ENCODE results near the gene FGGY. TPM values are rescaled to one million over a fixed set of nuclear protein-coding genes. Genes with fewer than 3 reads are reported as not detected.

The FGGY gene
- total and polyA plus RNA-seq, 7 experiments from 2014 or later: 2.5 to 15.2 (median 11.2) TPM

DNA sequence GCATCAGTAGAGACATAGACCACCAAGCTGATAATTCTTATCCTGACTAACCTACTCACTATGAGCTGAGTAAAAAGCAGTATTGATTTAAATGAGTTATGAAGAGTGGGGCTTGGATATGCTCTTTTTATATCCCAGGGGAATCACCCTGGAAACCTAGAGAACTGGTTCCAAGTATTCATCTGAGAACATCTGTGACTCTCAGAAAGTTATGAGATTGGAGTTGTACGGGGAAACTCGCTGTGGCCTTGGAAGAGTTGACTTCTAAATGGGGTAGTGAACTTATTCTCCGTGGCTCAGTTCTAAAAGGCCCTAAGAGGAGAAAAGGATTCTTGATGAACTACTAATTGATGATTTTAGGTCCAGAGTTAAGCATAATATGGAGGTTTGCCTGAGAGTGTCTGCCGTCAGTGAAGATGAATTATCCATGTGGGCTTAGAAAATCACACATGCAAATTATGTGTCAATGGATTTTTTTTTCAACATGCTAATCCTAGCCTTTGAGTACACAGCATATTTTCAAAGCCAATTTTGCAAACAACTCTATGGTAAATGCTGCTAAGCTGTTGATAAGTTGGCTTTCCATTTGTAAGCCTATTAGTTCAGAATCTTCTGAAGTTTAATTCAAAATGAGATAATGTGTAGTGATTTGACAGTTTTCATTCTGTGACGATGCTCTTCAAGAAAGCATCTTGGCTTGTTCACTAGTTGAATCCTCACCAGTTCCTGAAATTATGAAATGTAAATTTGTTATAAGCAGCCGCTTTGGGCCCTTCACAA, 122.7 kb downstream of the FGGY start:
- POLR2A ChIA-PET: no interaction called here

DNA sequence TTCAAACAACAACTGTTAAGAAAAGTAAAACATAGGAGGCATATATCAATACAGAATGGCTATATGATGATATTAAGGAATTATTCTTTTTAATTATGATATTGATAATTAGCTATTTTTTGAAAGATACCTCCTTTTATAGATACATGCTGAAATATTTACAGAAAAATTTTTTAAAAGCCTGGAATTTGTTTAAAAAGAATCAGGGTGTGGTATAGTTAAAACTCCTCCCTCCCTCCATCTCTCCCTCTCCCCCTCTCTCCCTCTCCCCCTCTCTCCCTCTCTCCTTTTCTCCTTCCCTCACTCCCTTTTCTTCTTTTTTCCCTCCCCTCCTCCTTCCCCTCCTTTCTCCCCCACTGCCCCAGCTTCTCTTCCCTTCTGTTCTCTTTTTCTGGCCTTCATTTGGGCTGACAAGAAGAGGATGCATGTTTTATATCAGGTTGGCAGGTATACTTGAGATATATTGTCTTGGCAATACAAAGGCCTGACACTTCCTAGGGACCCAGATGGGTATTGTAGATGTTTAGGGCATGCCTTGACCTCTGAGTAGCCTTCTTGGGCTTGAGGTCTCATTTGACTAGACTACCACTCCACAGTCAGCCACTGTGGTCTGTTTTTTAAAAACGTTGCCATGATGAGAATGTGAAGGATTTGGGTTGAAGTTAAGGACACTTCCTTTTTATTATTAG, 124.5 kb downstream of the FGGY start:
- peaks cover 0 to 2% (median 0%) of the 10 kb centered on the region in 7 donors for H3K4me1 Mint-ChIP-seq
- peaks cover 0 to 4% (median 3%) of the 10 kb centered on the region in 5 donors for H3K36me3 Mint-ChIP-seq
- H3K27ac Mint-ChIP-seq: no peak overlapping the region
- no peaks in the 10 kb centered on the region for H3K36me3 ChIP-seq (ENCODE audit: control insufficient read depth in 2 of 3, insufficient read depth in 3 of 3, low read length in 3 of 3)
- no peaks in the 10 kb centered on the region for H3K27me3 ChIP-seq (ENCODE audit: control insufficient read depth in 2 of 2, insufficient read depth in 2 of 2, low read length in 2 of 2)
- ATAC-seq (no peak), DNase-seq (no peak)
- CTCF ChIA-PET: no interaction called here
- H3K9me3 Mint-ChIP-seq: peaks cover 0 to 2% (median 0%) of the 10 kb centered on the region in 11 donors
- no peaks in the 10 kb centered on the region for H3K27me3 Mint-ChIP-seq
- no peaks in the 10 kb centered on the region for H3K9me3 ChIP-seq (ENCODE audit: control insufficient read depth in 2 of 3, low read length in 3 of 3)
- H3K27ac ChIP-seq (ENCODE audit: low read depth, low read length): no peak overlapping the region
- intact Hi-C loops (cut with micrococcal nuclease): no loop called here
- H3K4me1 ChIP-seq (ENCODE audit: control insufficient read depth in 2 of 2, insufficient read depth in 2 of 2, low read length in 2 of 2): no peaks in the 10 kb centered on the region
- H3K4me3 ChIP-seq (ENCODE audit: low read length): no peak overlapping the region
- POLR2A ChIA-PET: no interaction called here
- H3K4me3 Mint-ChIP-seq: no peak overlapping the region

More for the DNA sequence above, 122.7 kb downstream of the FGGY start:
- H3K27me3 Mint-ChIP-seq: no peaks in the 10 kb centered on the region
- CTCF ChIA-PET: no interaction called here
- no peak overlapping the region for H3K4me3 ChIP-seq (ENCODE audit: low read length)
- intact Hi-C loops (cut with micrococcal nuclease): no loop called here
- no peaks in the 10 kb centered on the region for H3K4me1 ChIP-seq (ENCODE audit: control insufficient read depth in 2 of 2, insufficient read depth in 2 of 2, low read length in 2 of 2)
- H3K4me1 Mint-ChIP-seq: peaks cover 0 to 2% (median 0%) of the 10 kb centered on the region in 7 donors
- H3K27ac Mint-ChIP-seq: no peak overlapping the region
- H3K36me3 Mint-ChIP-seq: peaks cover 0 to 4% (median 1%) of the 10 kb centered on the region in 5 donors
- H3K27ac ChIP-seq (ENCODE audit: low read depth, low read length): no peak overlapping the region
- H3K9me3 ChIP-seq (ENCODE audit: control insufficient read depth in 2 of 3, low read length in 3 of 3): no peaks in the 10 kb centered on the region
- H3K36me3 ChIP-seq (ENCODE audit: control insufficient read depth in 2 of 3, insufficient read depth in 3 of 3, low read length in 3 of 3): no peaks in the 10 kb centered on the region
- peaks cover 0 to under 1% (median 0%) of the 10 kb centered on the region in 11 donors for H3K9me3 Mint-ChIP-seq
- H3K27me3 ChIP-seq (ENCODE audit: control insufficient read depth in 2 of 2, insufficient read depth in 2 of 2, low read length in 2 of 2): no peaks in the 10 kb centered on the region
- no peak overlapping the region for H3K4me3 Mint-ChIP-seq
- DNase-seq (no peak), ATAC-seq (no peak)

DNA sequence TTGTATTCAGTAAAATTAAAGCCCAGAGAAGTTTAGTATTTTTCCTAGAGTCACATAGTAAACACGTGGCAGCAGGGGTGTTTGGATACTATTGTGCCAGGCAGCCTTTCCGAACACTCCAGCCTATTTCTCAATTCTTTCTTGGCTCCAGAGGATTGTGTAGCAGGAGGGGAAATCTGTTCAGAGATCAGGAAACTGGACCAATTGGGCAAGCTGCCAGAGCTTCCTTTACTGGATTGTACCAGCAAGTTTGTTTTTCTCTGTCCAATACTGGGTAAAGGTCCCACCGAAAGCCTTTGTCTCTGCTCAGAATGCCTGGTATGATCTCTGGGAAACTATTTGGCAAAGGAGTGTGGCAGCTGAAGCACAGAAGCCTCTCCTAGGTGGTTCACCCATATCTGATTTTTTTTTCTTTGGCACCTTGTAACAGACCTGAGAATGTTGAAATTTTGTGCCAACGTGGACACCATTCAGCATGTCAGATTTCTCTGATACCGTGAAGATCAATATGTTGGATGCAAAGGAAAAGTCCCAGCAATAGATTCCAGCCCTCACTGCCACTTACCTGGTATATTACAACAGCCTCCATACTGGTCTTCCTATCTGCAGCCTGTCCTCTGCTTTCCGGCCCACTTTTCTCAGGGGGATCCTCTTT, 126.2 kb downstream of the FGGY start:
- no peaks in the 10 kb centered on the region for H3K27me3 ChIP-seq (ENCODE audit: control insufficient read depth in 2 of 2, insufficient read depth in 2 of 2, low read length in 2 of 2)
- CTCF ChIA-PET: no interaction called here
- peaks cover 0 to 7% (median 3%) of the 10 kb centered on the region in 5 donors for H3K36me3 Mint-ChIP-seq

DNA sequence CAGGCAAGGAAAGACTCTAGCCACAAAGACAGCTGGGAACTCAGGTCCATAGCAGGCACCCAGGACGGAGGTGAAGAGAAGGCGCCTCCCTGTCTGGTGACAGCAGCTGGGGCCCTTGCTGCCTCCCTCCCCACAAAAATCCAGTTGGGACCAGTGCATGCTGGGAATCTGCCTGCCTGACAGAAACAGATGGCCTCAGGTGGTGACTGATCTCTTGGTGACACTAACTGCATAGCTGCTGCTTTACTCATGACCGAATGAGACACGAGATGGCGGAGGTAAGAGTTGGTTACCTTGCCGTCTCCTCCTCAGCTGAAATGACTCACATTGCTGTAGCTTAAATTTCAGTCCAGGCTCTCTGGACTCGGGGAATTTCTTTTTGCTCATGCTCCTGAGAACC, 130.3 kb downstream of the FGGY start:
- intact Hi-C loops (cut with micrococcal nuclease): no loop called here

More for the DNA sequence above, 126.2 kb downstream of the FGGY start:
- Mint-ChIP-seq H3K27me3 (no peaks in the 10 kb centered on the region), H3K27ac (no peak overlapping the region), H3K4me1 (peaks cover 0 to 2% (median 0%) of the 10 kb centered on the region in 7 donors), H3K9me3 (peaks cover 0 to 2% (median 0%) of the 10 kb centered on the region in 11 donors), H3K4me3 (no peak overlapping the region)
- H3K4me3 ChIP-seq (ENCODE audit: low read length): no peak overlapping the region
- no peaks in the 10 kb centered on the region for H3K9me3 ChIP-seq (ENCODE audit: control insufficient read depth in 2 of 3, low read length in 3 of 3)
- no peak for ATAC-seq
- H3K27ac ChIP-seq (ENCODE audit: low read depth, low read length): no peak overlapping the region
- no peak for DNase-seq
- intact Hi-C loops (cut with micrococcal nuclease): no loop called here
- no peaks in the 10 kb centered on the region for H3K36me3 ChIP-seq (ENCODE audit: control insufficient read depth in 2 of 3, insufficient read depth in 3 of 3, low read length in 3 of 3)
- POLR2A ChIA-PET: no interaction called here
- H3K4me1 ChIP-seq (ENCODE audit: control insufficient read depth in 2 of 2, insufficient read depth in 2 of 2, low read length in 2 of 2): no peaks in the 10 kb centered on the region

DNA sequence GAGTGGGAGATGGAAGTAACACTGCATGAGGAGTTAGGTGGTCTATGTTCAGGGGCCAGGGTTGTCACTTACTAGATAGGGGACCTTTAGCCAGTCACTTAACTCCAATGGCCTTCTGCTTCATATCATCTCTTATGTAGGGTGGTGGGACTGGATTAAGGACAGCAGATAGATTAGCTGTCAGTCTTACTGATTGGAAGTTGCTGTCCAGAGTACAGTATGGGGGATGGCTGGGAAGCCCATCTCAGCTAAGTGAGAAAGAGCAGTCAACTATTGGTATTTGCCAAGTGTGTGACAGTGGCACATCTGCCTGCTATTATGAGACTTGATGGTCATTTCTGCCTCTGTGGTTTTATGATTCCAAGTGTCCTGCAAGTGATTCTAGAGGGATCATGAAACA, 130.9 kb downstream of the FGGY start:
- Mint-ChIP-seq H3K27me3 (no peaks in the 10 kb centered on the region), H3K36me3 (peaks cover 0 to 8% (median 4%) of the 10 kb centered on the region in 5 donors), H3K27ac (no peak overlapping the region), H3K4me1 (peaks cover 0 to 9% (median 0%) of the 10 kb centered on the region in 7 donors), H3K4me3 (no peak overlapping the region), H3K9me3 (peaks cover 0 to 9% (median 0%) of the 10 kb centered on the region in 11 donors)
- no peak overlapping the region for H3K4me3 ChIP-seq (ENCODE audit: low read length)
- CTCF ChIA-PET: no interaction called here
- ATAC-seq (no peak), DNase-seq (no peak)
- POLR2A ChIA-PET: no interaction called here
- H3K36me3 ChIP-seq (ENCODE audit: control insufficient read depth in 2 of 3, insufficient read depth in 3 of 3, low read length in 3 of 3): no peaks in the 10 kb centered on the region
- intact Hi-C loops (cut with micrococcal nuclease): no loop called here
- H3K27ac ChIP-seq (ENCODE audit: low read depth, low read length): no peak overlapping the region
- H3K4me1 ChIP-seq (ENCODE audit: control insufficient read depth in 2 of 2, insufficient read depth in 2 of 2, low read length in 2 of 2): no peaks in the 10 kb centered on the region
- H3K9me3 ChIP-seq (ENCODE audit: control insufficient read depth in 2 of 3, low read length in 3 of 3): no peaks in the 10 kb centered on the region
- H3K27me3 ChIP-seq (ENCODE audit: control insufficient read depth in 2 of 2, insufficient read depth in 2 of 2, low read length in 2 of 2): no peaks in the 10 kb centered on the region

More for the DNA sequence above, 130.3 kb downstream of the FGGY start:
- peaks cover 0 to 7% (median 2%) of the 10 kb centered on the region in 5 donors for H3K36me3 Mint-ChIP-seq
- DNase-seq: no peak
- H3K27ac Mint-ChIP-seq: no peak overlapping the region
- no peaks in the 10 kb centered on the region for H3K4me1 ChIP-seq (ENCODE audit: control insufficient read depth in 2 of 2, insufficient read depth in 2 of 2, low read length in 2 of 2)
- H3K27me3 Mint-ChIP-seq: no peaks in the 10 kb centered on the region
- no peak overlapping the region for H3K27ac ChIP-seq (ENCODE audit: low read depth, low read length)
- H3K4me3 ChIP-seq (ENCODE audit: low read length): no peak overlapping the region
- no peaks in the 10 kb centered on the region for H3K27me3 ChIP-seq (ENCODE audit: control insufficient read depth in 2 of 2, insufficient read depth in 2 of 2, low read length in 2 of 2)
- ATAC-seq: no peak
- peaks cover 0 to 3% (median 0%) of the 10 kb centered on the region in 7 donors for H3K4me1 Mint-ChIP-seq
- peaks cover 0 to 5% (median 0%) of the 10 kb centered on the region in 11 donors for H3K9me3 Mint-ChIP-seq
- POLR2A ChIA-PET: interaction anchor here (0.6 kb wide), 1 partner anchor 685 kb away, joined by 3 read pairs; no protein-coding TSS in a partner anchor
- H3K4me3 Mint-ChIP-seq: no peak overlapping the region
- no peaks in the 10 kb centered on the region for H3K36me3 ChIP-seq (ENCODE audit: control insufficient read depth in 2 of 3, insufficient read depth in 3 of 3, low read length in 3 of 3)
- no peaks in the 10 kb centered on the region for H3K9me3 ChIP-seq (ENCODE audit: control insufficient read depth in 2 of 3, low read length in 3 of 3)
- CTCF ChIA-PET: no interaction called here

DNA sequence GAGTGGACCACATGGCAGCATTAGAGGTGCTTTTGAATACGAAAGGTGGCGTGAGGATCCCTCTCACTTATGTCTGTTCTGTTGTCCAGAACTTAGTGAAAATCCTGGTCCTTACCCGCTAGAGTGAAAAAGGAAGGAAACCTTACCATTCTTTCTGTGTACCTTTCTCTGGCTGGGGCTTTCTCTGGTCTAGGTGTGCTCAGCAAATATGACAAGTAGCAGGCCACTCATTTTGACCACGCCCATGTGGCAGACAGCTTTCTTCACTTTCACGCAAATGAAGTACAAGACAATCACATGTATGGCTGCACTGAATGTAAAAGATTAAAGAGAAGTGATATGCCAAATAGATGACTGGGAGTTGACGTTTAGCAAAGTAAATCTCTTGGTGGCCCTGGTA, 131.9 kb downstream of the FGGY start:
- no peak for DNase-seq
- H3K9me3 Mint-ChIP-seq: peaks cover 0 to 13% (median 0%) of the 10 kb centered on the region in 11 donors

More for the DNA sequence above, 131.9 kb downstream of the FGGY start:
- Histone ChIP-seq H3K4me3 (ENCODE audit: low read length) (no peak overlapping the region), H3K36me3 (ENCODE audit: control insufficient read depth in 2 of 3, insufficient read depth in 3 of 3, low read length in 3 of 3) (no peaks in the 10 kb centered on the region), H3K9me3 (ENCODE audit: control insufficient read depth in 2 of 3, low read length in 3 of 3) (no peaks in the 10 kb centered on the region), H3K4me1 (ENCODE audit: control insufficient read depth in 2 of 2, insufficient read depth in 2 of 2, low read length in 2 of 2) (no peaks in the 10 kb centered on the region), H3K27ac (ENCODE audit: low read depth, low read length) (no peak overlapping the region), H3K27me3 (ENCODE audit: control insufficient read depth in 2 of 2, insufficient read depth in 2 of 2, low read length in 2 of 2) (no peaks in the 10 kb centered on the region)
- intact Hi-C loops (cut with micrococcal nuclease): no loop called here
- Mint-ChIP-seq H3K4me3 (no peak overlapping the region), H3K27ac (no peak overlapping the region), H3K36me3 (peaks cover 0 to 8% (median 4%) of the 10 kb centered on the region in 5 donors), H3K4me1 (peaks cover 0 to 13% (median 0%) of the 10 kb centered on the region in 7 donors), H3K27me3 (no peaks in the 10 kb centered on the region)
- CTCF ChIA-PET: no interaction called here
- POLR2A ChIA-PET: no interaction called here
- no peak for ATAC-seq
